ENCODE results near the gene TSC2. TPM values are rescaled to one million over a fixed set of nuclear protein-coding genes. Genes with fewer than 3 reads are reported as not detected.
A peak's percentile ranks its signal among the peaks of the same experiment; 100 is the strongest.

TSC2 gene
- total and polyA plus RNA-seq, 10 donors = 20.7 to 185 (median 93.8) TPM

DNA sequence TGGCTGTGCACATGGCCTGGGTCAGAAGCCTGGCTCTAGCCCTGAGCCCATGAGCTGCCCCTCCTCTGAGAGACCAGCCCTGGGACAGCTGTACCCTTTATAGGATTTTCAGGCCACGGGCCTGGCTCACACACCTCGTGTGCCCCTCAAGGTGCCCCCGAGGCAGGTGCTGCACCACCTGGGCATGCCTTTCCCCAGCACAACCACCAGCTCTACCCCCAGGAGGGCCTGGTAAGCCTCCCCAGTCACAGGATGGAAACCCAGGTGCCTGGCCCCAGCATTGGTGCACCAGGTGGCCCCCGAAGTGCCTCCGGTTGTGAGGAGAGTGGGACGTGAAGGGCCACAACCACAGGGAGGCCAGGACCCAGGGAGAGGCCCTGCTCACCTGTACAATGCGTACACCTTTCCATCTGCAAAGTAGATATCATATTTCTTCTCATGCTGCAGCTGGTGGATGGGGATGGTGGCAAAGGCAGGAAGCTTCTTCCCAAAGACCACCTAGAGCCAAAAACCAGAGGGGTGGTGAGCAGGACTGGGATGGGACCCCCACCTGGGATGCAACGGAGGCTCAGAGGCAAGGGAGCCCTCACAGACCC is 44.5 kb upstream of the TSC2 start:
- Histone ChIP-seq H3K9me3 (no peaks in the 10 kb centered on the region), H3K4me1 (peaks cover 41 to 69% (median 52%) of the 10 kb centered on the region in 6 donors), H3K36me3 (peaks cover 5 to 72% (median 52%) of the 10 kb centered on the region in 6 donors), H3K27me3 (replicated peaks in 1 of 7) (no peaks in the 10 kb centered on the region), H3K27ac (peak overlapping the region in 1 of 8 donors; percentile 2), H3K4me3 (no peak overlapping the region)
- no peak for TF ChIP-seq POLR2AphosphoS5 (IDR thresholded peaks at IDR 0.05)
- TF ChIP-seq, protein P1, sequence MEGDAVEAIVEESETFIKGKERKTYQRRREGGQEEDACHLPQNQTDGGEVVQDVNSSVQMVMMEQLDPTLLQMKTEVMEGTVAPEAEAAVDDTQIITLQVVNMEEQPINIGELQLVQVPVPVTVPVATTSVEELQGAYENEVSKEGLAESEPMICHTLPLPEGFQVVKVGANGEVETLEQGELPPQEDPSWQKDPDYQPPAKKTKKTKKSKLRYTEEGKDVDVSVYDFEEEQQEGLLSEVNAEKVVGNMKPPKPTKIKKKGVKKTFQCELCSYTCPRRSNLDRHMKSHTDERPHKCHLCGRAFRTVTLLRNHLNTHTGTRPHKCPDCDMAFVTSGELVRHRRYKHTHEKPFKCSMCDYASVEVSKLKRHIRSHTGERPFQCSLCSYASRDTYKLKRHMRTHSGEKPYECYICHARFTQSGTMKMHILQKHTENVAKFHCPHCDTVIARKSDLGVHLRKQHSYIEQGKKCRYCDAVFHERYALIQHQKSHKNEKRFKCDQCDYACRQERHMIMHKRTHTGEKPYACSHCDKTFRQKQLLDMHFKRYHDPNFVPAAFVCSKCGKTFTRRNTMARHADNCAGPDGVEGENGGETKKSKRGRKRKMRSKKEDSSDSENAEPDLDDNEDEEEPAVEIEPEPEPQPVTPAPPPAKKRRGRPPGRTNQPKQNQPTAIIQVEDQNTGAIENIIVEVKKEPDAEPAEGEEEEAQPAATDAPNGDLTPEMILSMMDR (IDR thresholded peaks at IDR 0.05 in 8 of 11, conservative IDR thresholded peaks at IDR 0.05 in 3 of 11) = no peak
- no peak for TF ChIP-seq POLR2A (IDR thresholded peaks at IDR 0.05)
- peak; percentile 68 for DNase-seq
- 82 to 96% (median 84%) methylated on average over 4 to 8 of the region's 8 CpGs for WGBS, 5 donors
- intact Hi-C loops (cut with DNase I; ENCODE audit: low total_unique reads) = no loop called here

DNA sequence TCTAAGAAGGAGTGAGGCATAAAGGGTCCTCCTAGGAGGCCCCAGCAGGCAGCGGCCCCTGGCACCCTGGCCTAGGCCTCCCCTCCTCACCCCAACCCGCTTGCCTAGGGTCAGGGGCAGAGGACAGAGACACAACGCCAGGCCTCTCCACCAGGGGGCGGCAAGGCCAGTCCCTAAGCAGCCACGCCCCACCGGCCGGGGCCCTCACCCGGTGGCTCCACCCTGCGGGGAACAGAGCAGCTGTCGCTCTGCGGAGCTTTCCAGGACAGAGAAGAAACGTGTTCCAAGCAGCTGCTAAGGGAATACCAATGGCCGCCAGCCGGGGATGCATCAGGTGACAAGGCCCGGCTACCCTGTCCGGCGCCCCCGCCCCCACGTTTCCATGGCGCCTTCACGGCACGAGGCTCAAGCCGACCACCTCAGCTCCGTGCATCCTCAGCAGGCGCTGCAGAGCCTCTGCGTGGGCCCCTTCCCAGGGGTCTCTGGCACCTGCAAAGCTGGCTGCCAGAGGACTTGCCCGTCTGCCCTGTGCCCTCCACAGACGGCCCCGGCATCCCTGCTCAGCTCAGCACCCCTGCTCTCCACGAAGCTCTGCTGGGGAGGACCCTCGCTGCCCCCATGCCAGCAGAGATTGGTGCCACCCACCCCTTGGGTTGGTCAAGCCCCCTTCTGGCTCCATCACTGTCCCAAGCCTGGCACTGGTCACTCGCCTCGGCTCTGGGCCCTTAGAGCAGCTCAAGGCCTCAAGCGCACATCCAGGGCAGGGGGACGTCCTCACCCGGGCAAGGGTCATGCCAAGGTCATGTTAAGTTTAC is 43.8 kb upstream of the TSC2 start:
- Histone ChIP-seq H3K27me3 (replicated peaks in 1 of 7) (no peaks in the 10 kb centered on the region), H3K27ac (peak overlapping the region in 1 of 8 donors; percentile 2), H3K4me1 (peaks cover 48 to 76% (median 59%) of the 10 kb centered on the region in 6 donors), H3K36me3 (peaks cover 5 to 64% (median 45%) of the 10 kb centered on the region in 6 donors), H3K4me3 (peak overlapping the region in 4 of 8 donors; percentile 1 to 36 (median 9)), H3K9me3 (no peaks in the 10 kb centered on the region)
- TF ChIP-seq, protein P1 (IDR thresholded peaks at IDR 0.05 in 8 of 11, conservative IDR thresholded peaks at IDR 0.05 in 3 of 11) = peak; percentile 85 to 97 (median 93)
- TF ChIP-seq POLR2AphosphoS5 (IDR thresholded peaks at IDR 0.05) (peak; percentile 53 to 83 (median 70)), POLR2A (IDR thresholded peaks at IDR 0.05) (no peak)
- peak; percentile 97 for DNase-seq
- intact Hi-C loops (cut with DNase I; ENCODE audit: low total_unique reads) = no loop called here
- 36 to 52% (median 37%) methylated on average over 28 to 36 of the region's 36 CpGs for WGBS, 5 donors

DNA sequence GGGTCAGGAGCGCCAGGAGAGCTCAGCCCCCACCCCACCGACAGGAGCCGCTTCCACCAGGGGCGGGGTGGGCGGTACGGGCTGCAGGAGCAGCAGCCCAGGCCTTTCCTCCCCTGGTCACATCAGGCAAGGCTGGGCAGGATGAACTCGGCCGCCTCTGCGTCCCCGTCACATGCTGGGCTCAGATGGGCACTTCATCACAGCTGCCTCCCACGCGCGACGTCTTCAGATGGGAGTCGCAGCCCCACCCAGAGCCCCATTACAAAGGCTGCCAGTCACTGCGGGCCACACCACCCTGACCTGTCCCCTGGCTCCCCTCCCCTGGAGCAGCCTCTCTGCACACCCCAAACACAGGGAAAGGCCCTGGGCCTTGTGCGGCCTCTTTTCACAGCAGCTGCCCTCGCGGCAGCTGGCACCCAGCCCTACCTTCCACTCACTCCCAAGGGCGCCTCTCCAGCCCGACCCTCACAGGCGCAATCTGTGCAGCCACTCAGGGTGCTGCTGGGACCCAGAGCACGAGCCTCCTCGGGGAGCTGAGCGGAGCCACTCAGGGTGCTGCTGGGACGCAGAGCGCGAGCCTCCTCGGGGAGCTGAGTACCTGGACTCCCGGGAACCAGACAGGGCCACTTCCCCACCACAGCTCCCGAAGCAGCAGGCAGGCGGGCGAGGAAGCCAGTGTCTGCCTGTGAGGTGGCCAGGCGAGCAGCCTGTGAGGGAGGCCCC is 42.8 kb upstream of the TSC2 start:
- intact Hi-C loops (cut with DNase I; ENCODE audit: low total_unique reads) = no loop called here
- H3K4me1 ChIP-seq = peaks cover 48 to 72% (median 61%) of the 10 kb centered on the region in 6 donors

More for the DNA sequence above, 42.8 kb upstream of the TSC2 start:
- WGBS, 5 donors = 55 to 67% (median 65%) methylated on average over 22 to 34 of the region's 34 CpGs
- Histone ChIP-seq H3K27me3 (replicated peaks in 1 of 7) (no peaks in the 10 kb centered on the region), H3K27ac (peak overlapping the region in 5 of 8 donors; percentile 22 to 95 (median 49)), H3K36me3 (peaks cover 5 to 55% (median 36%) of the 10 kb centered on the region in 6 donors), H3K9me3 (no peaks in the 10 kb centered on the region), H3K4me3 (peak overlapping the region in 2 of 8 donors; percentile 12 to 35)
- DNase-seq = peak; percentile 76
- peak in 1 of 3 donors; percentile 49 for TF ChIP-seq POLR2AphosphoS5 (IDR thresholded peaks at IDR 0.05)
- TF ChIP-seq, protein P1 (IDR thresholded peaks at IDR 0.05 in 8 of 11, conservative IDR thresholded peaks at IDR 0.05 in 3 of 11) = no peak
- TF ChIP-seq POLR2A (IDR thresholded peaks at IDR 0.05) = no peak

Measured in spleen (tissue), 11 donors.